Measurements from ENCODE around the gene SYNPO2.
"Not testable (repeated sequence)": the region's sequence is repeated elsewhere in the genome, so short reads cannot be mapped to it uniquely, and the experiment has no call there.

The SYNPO2 gene

GRCh38 chr4:118866442-118866841 lies 22.2 kb upstream of the SYNPO2 start:
- no peak overlapping the region for H3K4me3 ChIP-seq (ENCODE audit: low read depth, low read length)
- TF ChIP-seq CTCF (IDR thresholded peaks at IDR 0.05; ENCODE audit: borderline replicate concordance, insufficient read depth, low read depth, low read length), result no peak

- no peak for TF ChIP-seq CTCF (IDR thresholded peaks at IDR 0.05; ENCODE audit: borderline replicate concordance, insufficient read depth, low read depth, low read length)
- no peak overlapping the region for H3K4me3 ChIP-seq (ENCODE audit: low read depth, low read length)
These were observed 21.2 kb upstream of the SYNPO2 start for GRCh38 chr4:118867311-118868067.

GRCh38 chr4:118869808-118870342 lies 18.8 kb upstream of the SYNPO2 start:
- H3K4me3 ChIP-seq (ENCODE audit: low read depth, low read length), result no peak overlapping the region
- no peak for TF ChIP-seq CTCF (IDR thresholded peaks at IDR 0.05; ENCODE audit: borderline replicate concordance, insufficient read depth, low read depth, low read length)

GRCh38 chr4:118872181-118872580 lies 16.5 kb upstream of the SYNPO2 start:
- H3K4me3 ChIP-seq (ENCODE audit: low read depth, low read length), result no peak overlapping the region
- TF ChIP-seq CTCF (IDR thresholded peaks at IDR 0.05; ENCODE audit: borderline replicate concordance, insufficient read depth, low read depth, low read length), result no peak

- TF ChIP-seq CTCF (IDR thresholded peaks at IDR 0.05; ENCODE audit: borderline replicate concordance, insufficient read depth, low read depth, low read length), result no peak
- H3K4me3 ChIP-seq (ENCODE audit: low read depth, low read length), result no peak overlapping the region
These were observed 10.9 kb upstream of the SYNPO2 start for GRCh38 chr4:118877797-118878196.

GRCh38 chr4:118878507-118878906 lies 10.1 kb upstream of the SYNPO2 start:
- H3K4me3 ChIP-seq (ENCODE audit: low read depth, low read length), result not testable (repeated sequence)

GRCh38 chr4:118879409-118879808 lies 9.2 kb upstream of the SYNPO2 start:
- no peak overlapping the region for H3K4me3 ChIP-seq (ENCODE audit: low read depth, low read length)
- TF ChIP-seq CTCF (IDR thresholded peaks at IDR 0.05; ENCODE audit: borderline replicate concordance, insufficient read depth, low read depth, low read length), result no peak
